Vagina (tissue), 2 donors: ENCODE measurements around the gene MAST2.

Experiments
- CTCF ChIP-seq, 3 experiments: fragments of 450-650 bp in 2 of 3; fragments of 200-600 bp in 1 of 3; sonication (generic) in 1 of 3; IDR thresholded peaks; one replicate each; pipeline ENCODE4 v1.5.1; 2017 to 2019; ENCODE audit warnings: antibody characterized with exemption in 3 of 3, mild to moderate bottlenecking in 2 of 3, moderate library complexity in 2 of 3
- POLR2AphosphoS5 ChIP-seq, 2 donors: sonication (generic); formaldehyde crosslinking; IDR thresholded peaks; one replicate each; pipeline ENCODE4 v1.9.0; 2017; ENCODE audit warnings: antibody characterized with exemption in 2 of 2, mild to moderate bottlenecking in 2 of 2, low read depth in 1 of 2; ENCODE audit not compliant: insufficient read depth in 1 of 2

GRCh38 chr1:45973121-45973520, 169.7 kb downstream of the MAST2 start:
- TF ChIP-seq POLR2AphosphoS5 (IDR thresholded peaks at IDR 0.05; ENCODE audit: insufficient read depth in 1 of 2, low read depth in 1 of 2) (no peak), CTCF (IDR thresholded peaks at IDR 0.05) (no peak)
